ENCODE measurements around the gene KAZN. TPM values are rescaled to one million over a fixed set of nuclear protein-coding genes. Genes with fewer than 3 reads are reported as not detected.

The KAZN gene
- polyA plus RNA-seq, 1 donor from 2014 or later: 20.6 TPM

DNA sequence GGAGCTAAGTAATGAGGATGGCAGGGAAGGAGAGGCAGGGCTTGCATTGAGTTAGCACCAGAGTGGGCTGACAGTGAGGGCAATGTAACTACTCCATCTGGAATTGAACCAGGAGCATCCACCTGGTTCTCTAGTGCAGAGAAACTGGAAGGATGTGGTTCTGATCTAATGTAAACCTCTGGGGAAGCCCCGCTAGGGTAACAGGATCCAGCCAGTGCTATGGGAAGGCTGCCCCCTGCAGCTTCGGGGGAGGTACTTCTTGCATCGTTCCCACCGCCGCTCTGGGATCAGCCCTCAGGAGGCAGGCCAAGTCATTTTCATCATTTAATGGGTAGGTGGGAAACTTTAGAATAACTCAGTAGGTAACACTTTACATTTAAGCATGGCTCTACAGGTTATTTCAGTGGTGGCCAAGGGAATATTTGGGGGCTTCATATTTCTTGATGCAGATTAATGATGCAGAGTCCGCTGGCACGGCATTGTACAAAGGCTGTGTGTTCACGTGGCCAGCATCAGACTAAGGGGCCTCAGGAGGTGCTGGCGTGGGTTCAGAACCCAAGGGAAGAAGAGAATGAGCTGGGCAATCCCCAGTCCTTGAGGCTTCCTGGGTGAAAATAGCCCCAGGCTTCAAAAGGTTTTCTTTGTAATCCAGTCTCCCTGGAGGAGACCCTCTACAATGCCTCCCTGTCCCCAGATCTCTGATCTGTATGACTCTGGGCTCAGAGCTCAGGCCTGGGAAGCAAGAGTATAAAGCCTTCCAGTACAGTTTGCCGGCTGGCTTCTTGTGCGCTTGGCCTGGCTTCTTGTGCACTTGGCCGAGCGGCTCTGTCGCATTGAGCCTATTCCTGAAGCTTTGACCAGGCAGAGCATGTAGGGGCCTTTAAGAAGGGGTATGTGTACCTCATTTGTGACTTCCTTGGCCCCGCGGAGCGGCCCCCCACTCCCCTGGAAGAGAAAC, 26.4 kb upstream of the KAZN start:
- no peak overlapping the region for H3K27ac ChIP-seq (ENCODE audit: low read length)
- no peaks in the 10 kb centered on the region for H3K9me2 ChIP-seq (ENCODE audit: insufficient read depth, low read length)
- no peaks in the 10 kb centered on the region for H3K9me3 ChIP-seq (ENCODE audit: low read length)
- H3K36me3 ChIP-seq (ENCODE audit: insufficient read depth, low read length): no peaks in the 10 kb centered on the region
- H3K27me3 ChIP-seq (ENCODE audit: insufficient read depth, low read depth, low read length): no peaks in the 10 kb centered on the region
- H3K4me3 ChIP-seq (ENCODE audit: low read length): no peak overlapping the region
- H3F3A ChIP-seq (ENCODE audit: insufficient read depth, low read length, poor library complexity, severe bottlenecking): no peaks in the 10 kb centered on the region
- H4K20me1 ChIP-seq (ENCODE audit: insufficient read depth): no peaks in the 10 kb centered on the region
- H2AFZ ChIP-seq (ENCODE audit: low read depth, low read length): no peak overlapping the region
- H3K4me2 ChIP-seq (ENCODE audit: low read length): no peak overlapping the region
- H3K79me2 ChIP-seq (replicated peaks; ENCODE audit: insufficient read depth, low read length): no peaks in the 10 kb centered on the region
- H3K9ac ChIP-seq (ENCODE audit: low read length): no peak overlapping the region
- no peak for TF ChIP-seq EP300 (conservative IDR thresholded peaks at IDR 0.05; ENCODE audit: poor library complexity, severe bottlenecking)
- TF ChIP-seq, protein P1, sequence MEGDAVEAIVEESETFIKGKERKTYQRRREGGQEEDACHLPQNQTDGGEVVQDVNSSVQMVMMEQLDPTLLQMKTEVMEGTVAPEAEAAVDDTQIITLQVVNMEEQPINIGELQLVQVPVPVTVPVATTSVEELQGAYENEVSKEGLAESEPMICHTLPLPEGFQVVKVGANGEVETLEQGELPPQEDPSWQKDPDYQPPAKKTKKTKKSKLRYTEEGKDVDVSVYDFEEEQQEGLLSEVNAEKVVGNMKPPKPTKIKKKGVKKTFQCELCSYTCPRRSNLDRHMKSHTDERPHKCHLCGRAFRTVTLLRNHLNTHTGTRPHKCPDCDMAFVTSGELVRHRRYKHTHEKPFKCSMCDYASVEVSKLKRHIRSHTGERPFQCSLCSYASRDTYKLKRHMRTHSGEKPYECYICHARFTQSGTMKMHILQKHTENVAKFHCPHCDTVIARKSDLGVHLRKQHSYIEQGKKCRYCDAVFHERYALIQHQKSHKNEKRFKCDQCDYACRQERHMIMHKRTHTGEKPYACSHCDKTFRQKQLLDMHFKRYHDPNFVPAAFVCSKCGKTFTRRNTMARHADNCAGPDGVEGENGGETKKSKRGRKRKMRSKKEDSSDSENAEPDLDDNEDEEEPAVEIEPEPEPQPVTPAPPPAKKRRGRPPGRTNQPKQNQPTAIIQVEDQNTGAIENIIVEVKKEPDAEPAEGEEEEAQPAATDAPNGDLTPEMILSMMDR (IDR thresholded peaks at IDR 0.05; ENCODE audit: poor library complexity, severe bottlenecking): no peak
- TF ChIP-seq, protein P2, sequence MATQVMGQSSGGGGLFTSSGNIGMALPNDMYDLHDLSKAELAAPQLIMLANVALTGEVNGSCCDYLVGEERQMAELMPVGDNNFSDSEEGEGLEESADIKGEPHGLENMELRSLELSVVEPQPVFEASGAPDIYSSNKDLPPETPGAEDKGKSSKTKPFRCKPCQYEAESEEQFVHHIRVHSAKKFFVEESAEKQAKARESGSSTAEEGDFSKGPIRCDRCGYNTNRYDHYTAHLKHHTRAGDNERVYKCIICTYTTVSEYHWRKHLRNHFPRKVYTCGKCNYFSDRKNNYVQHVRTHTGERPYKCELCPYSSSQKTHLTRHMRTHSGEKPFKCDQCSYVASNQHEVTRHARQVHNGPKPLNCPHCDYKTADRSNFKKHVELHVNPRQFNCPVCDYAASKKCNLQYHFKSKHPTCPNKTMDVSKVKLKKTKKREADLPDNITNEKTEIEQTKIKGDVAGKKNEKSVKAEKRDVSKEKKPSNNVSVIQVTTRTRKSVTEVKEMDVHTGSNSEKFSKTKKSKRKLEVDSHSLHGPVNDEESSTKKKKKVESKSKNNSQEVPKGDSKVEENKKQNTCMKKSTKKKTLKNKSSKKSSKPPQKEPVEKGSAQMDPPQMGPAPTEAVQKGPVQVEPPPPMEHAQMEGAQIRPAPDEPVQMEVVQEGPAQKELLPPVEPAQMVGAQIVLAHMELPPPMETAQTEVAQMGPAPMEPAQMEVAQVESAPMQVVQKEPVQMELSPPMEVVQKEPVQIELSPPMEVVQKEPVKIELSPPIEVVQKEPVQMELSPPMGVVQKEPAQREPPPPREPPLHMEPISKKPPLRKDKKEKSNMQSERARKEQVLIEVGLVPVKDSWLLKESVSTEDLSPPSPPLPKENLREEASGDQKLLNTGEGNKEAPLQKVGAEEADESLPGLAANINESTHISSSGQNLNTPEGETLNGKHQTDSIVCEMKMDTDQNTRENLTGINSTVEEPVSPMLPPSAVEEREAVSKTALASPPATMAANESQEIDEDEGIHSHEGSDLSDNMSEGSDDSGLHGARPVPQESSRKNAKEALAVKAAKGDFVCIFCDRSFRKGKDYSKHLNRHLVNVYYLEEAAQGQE (IDR thresholded peaks at IDR 0.05; ENCODE audit: borderline replicate concordance): no peak
- TF ChIP-seq EZH2 (IDR thresholded peaks at IDR 0.05; ENCODE audit: borderline replicate concordance, insufficient read depth, low read length, poor library complexity, severe bottlenecking): no peak
- TF ChIP-seq SMC3 (conservative IDR thresholded peaks at IDR 0.05; ENCODE audit: poor library complexity): no peak
- no peak for TF ChIP-seq MXI1 (conservative IDR thresholded peaks at IDR 0.05; ENCODE audit: poor library complexity, severe bottlenecking)
- TF ChIP-seq RAD21 (conservative IDR thresholded peaks at IDR 0.05): no peak
- TF ChIP-seq POLR2AphosphoS5 (IDR thresholded peaks at IDR 0.05): no peak
- no peak for TF ChIP-seq TAF1 (IDR thresholded peaks at IDR 0.05; ENCODE audit: low read depth)

GRCh38 chr1:14572861-14573260, 25.6 kb upstream of the KAZN start:
- Histone ChIP-seq H3K27me3 (ENCODE audit: insufficient read depth, low read depth, low read length) (no peaks in the 10 kb centered on the region), H3K27ac (ENCODE audit: low read length) (no peak overlapping the region), H3K9me2 (ENCODE audit: insufficient read depth, low read length) (no peaks in the 10 kb centered on the region), H3K4me3 (ENCODE audit: low read length) (no peak overlapping the region), H2AFZ (ENCODE audit: low read depth, low read length) (no peak overlapping the region), H3K9me3 (ENCODE audit: low read length) (no peaks in the 10 kb centered on the region), H4K20me1 (ENCODE audit: insufficient read depth) (no peaks in the 10 kb centered on the region), H3K36me3 (ENCODE audit: insufficient read depth, low read length) (no peaks in the 10 kb centered on the region), H3K9ac (ENCODE audit: low read length) (no peak overlapping the region), H3K4me2 (ENCODE audit: low read length) (no peak overlapping the region), H3K79me2 (replicated peaks; ENCODE audit: insufficient read depth, low read length) (no peaks in the 10 kb centered on the region), H3F3A (ENCODE audit: insufficient read depth, low read length, poor library complexity, severe bottlenecking) (no peaks in the 10 kb centered on the region)
- no peak for TF ChIP-seq TAF1 (IDR thresholded peaks at IDR 0.05; ENCODE audit: low read depth)
- no peak for TF ChIP-seq POLR2AphosphoS5 (IDR thresholded peaks at IDR 0.05)
- no peak for TF ChIP-seq MXI1 (conservative IDR thresholded peaks at IDR 0.05; ENCODE audit: poor library complexity, severe bottlenecking)
- TF ChIP-seq, protein P1 (IDR thresholded peaks at IDR 0.05; ENCODE audit: poor library complexity, severe bottlenecking): no peak
- TF ChIP-seq SMC3 (conservative IDR thresholded peaks at IDR 0.05; ENCODE audit: poor library complexity): no peak
- TF ChIP-seq EP300 (conservative IDR thresholded peaks at IDR 0.05; ENCODE audit: poor library complexity, severe bottlenecking): no peak
- TF ChIP-seq, protein P2 (IDR thresholded peaks at IDR 0.05; ENCODE audit: borderline replicate concordance): no peak
- no peak for TF ChIP-seq RAD21 (conservative IDR thresholded peaks at IDR 0.05)
- TF ChIP-seq EZH2 (IDR thresholded peaks at IDR 0.05; ENCODE audit: borderline replicate concordance, insufficient read depth, low read length, poor library complexity, severe bottlenecking): no peak
